NCI-H2081 (cell line): ENCODE results near the gene KIF1B.
A peak's percentile ranks its signal among the peaks of the same experiment; 100 is the strongest.
"Not testable (repeated sequence)": the region's sequence is repeated elsewhere in the genome, so short reads cannot be mapped to it uniquely, and the experiment has no call there.

Source experiments
- DNase-seq, 2 experiments: peaks; one replicate each; lab custom pipeline; 2025; lab: John Stamatoyannopoulos, UW

The KIF1B gene

DNA sequence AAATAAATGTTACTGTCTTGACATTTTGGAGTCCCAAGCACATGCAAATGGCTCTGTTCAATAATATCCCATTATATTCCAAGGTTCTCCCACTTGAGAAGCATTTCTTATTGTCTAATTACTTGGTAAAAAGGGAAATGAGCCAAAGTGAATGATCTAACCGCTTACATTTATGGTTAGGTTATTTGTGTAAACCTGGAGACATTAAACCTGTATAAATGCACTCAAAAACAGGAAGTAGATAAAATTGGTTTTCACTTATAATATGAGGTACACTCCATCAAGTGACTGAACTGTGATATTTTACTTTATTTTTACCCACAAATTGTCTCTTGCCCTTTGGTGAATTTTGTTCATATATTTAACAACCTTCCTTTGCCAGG lies 26.8 kb downstream of the KIF1B start:
- DNase-seq = no peak

DNA sequence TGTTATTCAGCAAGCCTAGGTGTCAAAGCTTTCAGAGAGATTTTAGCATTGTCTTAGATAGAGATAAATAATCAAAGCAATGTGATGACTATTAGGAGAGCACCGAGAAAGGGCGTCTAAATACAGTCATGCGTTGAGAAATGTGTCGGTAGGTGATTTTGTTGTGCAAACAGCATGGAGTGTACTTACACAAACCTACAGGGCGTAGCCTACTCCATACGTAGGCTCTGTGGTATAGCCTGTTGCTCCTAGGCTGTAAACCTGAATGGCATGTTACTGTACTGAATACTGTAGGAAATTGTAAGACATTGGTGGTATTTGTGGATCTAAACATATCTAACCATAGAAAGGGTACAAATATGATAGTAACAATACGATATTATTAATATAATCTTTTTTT lies 31.8 kb downstream of the KIF1B start:
- no peak for DNase-seq

DNA sequence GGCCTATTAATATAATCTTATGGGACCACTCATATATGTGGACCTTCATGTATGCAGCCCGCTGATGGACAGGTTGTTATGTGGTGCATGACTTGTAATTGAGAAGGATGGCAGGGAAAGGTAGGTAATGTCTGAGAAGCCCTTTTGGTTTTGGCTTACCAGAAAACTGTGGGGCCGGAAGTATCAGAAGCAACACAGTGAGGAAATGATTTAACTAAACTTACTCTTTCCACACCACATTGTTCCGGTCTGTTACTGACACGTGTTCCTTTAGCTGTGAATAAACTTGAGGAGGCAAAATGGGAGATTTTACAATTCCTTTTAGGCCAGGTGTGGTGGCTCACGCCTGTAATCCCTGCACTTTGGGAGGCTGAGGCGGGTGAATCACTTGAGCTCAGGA lies 32.4 kb downstream of the KIF1B start:
- DNase-seq = no peak

DNA sequence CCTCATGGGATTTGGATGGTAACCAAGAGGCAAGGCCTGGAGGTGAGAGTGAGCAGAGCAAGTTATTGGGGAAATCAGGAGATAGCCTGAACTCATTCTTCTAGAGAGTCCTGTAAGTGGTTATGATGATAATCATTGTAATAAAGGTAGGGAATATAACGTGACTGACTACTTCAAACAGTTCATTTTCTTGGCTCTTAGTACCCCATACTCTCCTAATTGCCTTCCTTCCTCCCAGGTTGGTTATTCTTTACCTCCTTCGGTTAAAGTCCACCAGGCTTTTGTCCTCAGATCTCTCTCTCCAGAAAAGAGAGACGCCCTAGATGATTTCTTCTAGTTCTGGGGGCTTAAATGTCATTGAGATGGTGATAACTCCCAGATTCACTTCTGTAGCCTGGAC lies 35.3 kb downstream of the KIF1B start:
- DNase-seq = no peak

DNA sequence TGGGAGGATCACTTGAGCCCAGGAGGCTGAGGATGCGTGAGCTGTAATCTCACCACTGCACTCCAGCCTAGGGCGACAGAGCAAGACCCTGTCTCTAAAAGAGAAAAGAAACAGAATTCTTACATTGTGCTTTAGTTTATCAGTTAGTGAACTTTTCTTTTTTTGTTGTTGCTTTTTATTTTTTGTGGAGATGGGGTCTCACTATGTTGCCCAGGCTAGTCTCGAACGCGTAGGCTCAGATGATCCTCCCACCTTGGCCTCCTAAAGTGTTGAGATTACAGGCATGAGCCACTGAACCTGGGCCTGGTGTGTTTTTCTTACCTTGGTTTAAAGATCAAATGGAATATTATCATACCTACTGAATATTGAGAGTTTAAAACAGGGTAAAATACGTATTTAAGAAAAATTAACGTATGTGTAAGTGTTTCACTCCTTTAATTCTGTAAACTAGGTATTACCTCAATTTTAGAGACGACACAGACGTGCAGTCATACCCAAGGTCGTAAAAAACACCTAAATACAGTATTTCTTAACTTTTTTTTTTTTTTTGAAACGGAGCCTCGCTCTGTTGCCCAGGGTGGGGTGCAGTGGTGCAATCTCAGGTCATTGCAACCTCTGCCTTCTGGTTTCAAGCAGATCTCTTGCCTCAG lies 39.6 kb downstream of the KIF1B start:
- no peak for DNase-seq

DNA sequence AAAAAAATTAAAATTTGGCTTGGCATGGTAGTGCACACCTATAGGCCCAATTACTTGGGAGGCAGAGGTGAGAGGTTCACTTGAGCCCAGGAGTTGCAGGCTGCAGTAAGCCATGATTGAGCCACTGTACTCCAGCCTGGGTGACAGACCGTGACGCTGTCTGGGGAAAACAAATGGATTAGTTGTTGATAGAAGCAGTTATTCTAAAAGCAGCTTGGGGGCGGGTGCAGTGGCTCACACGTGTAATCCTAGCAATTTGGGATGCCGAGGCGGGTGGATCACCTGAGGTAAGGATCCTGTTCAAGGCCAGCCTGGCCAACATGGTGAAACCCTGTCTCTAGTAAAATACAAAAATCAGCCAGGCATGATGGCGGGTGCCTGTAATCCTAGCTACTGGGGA lies 40.3 kb downstream of the KIF1B start:
- DNase-seq = no peak

DNA sequence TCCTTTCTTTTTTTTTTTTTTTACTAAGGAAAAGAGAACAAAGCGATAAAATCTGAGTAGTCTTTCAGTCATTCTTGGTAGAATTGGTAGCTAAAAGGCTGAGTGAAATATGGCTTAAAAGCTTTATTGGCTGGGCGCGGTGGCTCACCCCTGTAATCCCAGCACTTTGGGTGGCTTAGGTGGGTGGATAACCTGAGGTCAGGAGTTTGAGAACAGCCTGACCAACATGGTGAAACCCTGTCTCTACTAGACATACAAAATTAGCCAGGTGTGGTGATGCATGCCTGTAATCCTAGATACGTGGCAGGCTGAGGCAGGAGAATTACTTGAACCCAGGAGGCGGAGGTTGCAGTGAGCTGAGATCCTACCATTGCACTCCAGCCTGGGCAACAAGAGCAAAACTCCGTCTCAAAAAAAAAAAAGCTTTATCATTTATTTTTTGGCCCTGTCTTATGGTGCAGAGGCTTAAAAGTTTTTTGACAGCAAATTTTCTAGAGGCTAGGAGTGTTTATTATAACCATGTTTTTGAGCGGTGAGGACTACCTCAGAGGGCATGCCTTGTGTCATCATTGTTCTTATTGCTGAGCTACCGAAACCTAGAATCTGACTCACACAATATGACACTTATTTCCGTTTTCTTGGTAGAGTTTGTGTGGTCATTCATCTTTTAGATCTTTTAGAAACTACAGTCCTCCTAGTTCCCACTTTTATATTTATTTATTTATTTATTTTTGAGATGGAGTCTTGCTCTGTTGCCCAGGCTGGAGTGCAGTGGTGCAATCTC lies 41.1 kb downstream of the KIF1B start:
- DNase-seq = not testable (repeated sequence)

DNA sequence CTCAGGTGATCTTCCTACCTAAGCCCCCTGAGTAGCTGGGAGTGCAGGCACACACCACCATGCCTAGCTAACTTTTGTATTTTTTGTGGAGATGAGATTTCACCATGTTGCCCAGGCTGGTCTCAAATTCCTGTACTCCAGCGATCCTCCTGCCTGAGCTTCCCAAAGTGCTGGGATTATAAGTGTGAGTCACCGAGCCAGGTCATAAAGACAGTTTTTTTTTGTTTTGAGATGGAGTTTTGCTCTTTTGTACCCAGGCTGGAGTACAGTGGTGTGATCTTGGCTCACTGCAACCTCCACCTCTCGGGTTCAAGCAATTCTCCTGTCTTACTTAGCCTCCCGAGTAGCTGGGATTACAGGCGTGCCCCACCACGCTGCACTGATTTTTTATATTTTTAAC lies 42.1 kb downstream of the KIF1B start:
- DNase-seq = no peak

DNA sequence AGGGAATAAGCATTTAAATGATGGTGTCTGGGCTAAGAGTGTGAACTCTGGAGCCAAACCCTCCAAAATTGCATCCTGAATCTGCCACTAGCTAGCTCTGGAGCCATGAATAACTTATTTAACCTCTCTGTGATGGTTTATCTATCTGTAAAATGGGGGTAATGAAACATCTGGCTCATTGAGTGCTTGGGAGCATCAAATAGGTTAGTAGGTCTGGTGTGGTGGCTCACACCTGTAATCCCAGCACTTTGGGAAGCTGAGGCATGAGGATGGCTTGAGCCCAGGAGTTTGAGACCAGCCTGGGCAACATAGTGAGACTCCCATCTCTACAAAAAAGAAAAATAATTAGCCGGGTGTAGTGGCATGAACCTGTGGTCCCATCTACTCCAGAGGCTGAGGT lies 42.8 kb downstream of the KIF1B start:
- DNase-seq = no peak

DNA sequence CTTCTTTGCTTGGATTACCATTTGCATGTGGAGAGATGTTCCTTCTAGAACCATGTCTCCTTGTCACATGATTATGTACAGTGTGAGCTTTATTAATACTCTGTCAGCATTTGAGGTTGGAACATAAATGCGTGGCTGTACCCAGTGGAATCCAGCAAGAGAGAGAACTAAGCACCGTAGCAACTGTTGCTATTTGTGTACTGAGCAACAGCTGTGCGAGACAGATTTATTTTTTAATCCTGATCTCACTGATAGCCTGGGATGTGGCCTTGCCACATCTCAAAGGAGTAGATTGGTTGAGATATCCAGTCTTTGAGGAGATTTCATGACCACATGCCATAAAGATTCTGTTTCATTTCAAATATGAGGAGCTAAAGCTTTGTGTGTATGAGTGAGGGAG lies 43.4 kb downstream of the KIF1B start:
- DNase-seq = peak in 1 of 2 experiments; percentile 27

DNA sequence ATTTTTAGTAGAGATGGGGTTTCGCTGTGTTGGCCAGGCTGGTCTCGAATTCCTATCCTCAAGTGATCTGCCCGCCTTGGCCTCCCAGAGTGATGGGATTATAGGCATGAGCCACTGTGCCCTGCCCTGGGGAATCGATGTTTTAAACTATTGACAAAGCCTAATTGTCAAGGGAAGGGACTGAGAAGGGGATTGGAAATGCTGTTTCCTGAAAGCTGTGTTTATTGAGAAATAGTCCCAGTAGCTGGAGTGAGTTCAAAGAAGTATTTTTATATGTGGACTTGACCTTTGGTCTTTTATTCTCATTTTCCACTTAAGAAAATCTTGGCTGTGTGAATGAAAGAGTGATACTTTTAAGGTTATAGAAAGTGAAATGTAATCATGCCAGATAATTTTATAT lies 47.5 kb downstream of the KIF1B start:
- DNase-seq = no peak

DNA sequence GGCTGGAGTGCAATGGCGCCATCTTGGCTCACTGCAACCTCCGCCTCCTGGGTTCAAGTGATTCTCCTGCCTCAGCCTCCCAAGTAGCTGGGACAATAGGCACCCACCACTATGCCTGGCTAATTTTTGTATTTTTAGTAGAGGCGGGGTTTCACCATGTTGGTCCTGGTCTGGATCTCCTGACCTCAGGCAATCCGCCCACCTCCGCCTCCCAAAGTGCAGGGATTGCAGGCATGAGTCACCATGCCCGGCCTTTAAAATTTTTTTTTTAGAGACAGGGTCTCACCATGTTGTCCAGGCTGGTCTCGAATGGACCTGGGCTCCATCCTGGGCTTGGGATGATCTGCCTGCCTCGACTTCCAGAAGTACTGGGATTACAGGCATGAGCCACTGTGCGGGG lies 49.2 kb downstream of the KIF1B start:
- DNase-seq = not testable (repeated sequence)

DNA sequence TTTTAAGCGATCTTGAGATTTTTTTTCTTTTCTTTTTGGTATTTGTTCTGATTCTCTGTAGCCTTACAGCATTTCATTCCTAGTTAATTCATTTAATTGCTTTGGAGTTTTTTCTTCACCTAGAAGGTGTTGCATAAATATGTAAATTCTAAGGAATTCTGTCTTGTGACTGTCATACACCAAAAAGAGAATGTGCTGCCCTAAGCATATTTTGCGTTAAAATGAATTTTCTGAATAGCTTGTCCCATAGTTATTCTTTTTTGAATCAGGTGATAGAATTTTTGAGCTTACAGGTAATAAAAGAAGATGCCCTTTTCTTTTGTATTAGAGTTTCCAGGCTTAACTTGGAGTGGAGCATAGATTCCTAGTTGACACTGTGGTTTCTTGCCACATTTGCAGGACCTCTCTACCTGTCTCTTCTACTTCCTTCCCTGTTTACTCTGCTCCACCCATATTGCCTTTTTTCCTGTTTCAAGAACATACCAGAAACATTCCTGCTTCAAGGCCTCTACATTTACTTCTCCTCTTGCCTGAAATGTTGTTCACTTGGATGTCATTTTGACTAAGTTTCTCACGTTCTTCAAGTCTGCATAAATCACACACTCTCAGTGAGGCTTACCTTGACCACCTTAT lies 53.2 kb downstream of the KIF1B start:
- DNase-seq = no peak

DNA sequence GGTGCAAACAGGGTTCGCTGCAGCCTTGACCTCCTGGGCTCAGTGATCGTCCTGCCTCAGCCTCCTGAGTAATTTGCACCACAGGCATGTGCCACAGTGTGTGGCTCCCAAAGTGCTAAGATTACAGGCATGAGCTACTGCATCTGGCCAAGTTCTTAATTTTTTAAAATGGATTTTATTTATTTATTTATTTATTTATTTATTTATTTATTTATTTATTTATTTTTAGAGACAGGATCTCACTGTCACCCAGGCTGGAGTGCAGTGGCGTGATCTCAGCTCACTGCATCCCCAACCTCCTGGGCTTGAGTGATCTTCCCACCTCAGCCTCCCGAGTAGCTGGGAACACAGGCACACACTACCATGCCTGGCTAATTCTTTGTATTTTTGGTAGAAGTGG lies 54.7 kb downstream of the KIF1B start:
- no peak for DNase-seq

DNA sequence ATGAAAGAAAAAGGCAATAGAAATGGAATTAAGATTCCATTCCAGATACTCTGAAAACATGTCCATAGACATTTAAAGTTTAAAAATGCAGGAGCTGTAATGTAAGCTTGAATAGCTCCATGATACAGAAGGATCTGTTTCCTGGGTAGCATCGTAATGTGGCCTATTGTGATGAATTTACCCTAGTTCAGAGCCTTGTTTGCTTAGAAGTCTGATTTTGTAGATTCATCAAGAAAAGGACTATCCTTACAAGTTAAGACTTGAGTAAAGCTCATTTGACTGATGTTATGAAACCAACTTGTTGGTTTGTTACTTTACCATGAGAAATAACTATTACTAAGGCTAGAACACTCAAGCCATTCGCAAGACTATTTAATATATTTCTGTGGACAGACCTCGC lies 55.5 kb downstream of the KIF1B start:
- DNase-seq = no peak

DNA sequence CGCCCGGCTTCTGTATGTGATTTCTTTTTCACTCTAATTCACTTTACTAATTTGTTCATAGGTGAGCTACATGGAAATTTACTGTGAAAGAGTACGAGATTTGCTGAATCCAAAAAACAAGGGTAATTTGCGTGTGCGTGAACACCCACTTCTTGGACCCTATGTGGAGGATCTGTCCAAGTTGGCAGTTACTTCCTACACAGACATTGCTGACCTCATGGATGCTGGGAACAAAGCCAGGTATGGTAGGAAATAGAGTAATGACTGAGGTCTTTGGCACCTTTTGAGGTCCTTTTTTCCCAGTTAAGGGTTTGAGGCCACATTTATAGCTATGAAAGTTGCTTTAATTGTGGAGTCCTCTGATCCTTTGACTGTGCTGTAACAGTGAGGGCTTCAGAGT lies 56.9 kb downstream of the KIF1B start:
- DNase-seq = peak in 1 of 2 experiments; percentile 13

DNA sequence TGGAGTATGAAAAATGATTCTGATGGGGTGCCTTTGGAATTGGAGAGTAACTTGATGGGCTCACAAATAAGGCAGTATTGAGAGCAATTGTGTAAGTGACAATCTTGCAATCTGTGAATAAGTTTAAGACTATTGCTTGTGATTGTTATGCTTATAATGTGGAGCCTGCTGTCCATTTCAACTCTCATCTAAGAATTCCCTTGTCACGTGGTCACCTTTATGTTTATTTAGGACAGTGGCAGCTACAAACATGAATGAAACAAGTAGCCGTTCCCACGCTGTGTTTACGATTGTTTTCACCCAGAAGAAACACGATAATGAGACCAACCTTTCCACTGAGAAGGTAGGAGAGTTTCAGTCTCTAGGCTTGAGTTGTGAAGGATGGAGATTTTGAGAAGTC lies 57.6 kb downstream of the KIF1B start:
- DNase-seq = no peak

DNA sequence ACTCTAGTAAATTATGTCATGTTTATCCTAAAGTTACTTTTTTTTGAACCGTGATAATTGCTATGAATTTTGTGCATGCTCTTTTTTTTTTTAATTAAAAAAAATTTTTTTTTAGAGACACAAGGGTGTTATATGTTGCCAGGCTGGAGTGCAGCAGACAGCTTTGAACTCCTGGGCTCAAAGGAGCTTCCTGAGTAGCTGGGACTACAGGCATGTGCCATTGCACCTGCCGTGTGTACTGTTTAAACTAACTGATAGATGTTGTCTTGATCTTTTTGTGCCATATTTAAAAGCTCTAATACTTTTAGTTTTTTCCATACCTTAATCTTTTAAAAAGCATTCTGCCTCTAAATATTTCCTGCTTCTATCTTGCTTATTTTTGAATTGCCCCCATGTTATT lies 60.7 kb downstream of the KIF1B start:
- no peak for DNase-seq

DNA sequence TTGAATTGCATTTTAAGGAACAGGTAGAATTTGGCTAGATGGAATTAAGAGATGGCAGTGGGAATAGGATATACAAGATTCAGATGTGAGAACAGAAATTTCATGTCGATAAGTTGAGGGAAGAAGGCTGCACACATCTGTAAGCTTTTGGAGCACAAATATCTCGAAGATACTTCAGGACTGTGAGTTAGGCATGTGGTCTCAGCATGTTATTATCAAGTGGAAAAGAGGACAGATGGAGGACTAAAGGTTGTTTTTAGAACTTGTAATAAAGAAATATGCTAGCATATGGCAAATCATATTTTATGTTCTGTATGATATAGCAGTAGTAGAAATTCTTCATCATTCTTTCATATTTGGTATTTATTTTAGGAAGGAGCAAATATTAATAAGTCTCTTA lies 61.5 kb downstream of the KIF1B start:
- no peak for DNase-seq

DNA sequence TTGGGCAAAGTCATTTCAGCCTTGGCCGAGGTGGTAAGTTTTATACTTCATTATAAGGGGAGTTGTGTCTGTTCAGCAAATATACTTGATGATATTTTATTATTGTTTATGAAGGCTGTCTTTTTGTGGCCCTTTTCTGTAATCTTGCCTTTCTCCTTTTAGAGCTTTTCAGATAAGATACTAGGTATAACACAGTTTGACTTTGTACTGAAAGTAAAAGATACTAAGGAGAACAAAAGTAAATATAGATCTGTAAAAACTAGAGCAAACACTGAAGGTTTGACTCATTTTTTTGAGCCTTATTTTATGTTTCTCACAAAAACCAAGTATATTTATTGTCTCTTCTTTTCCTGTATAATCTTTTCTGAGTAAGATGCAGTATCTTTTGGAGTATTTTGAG lies 61.9 kb downstream of the KIF1B start:
- DNase-seq = no peak

DNA sequence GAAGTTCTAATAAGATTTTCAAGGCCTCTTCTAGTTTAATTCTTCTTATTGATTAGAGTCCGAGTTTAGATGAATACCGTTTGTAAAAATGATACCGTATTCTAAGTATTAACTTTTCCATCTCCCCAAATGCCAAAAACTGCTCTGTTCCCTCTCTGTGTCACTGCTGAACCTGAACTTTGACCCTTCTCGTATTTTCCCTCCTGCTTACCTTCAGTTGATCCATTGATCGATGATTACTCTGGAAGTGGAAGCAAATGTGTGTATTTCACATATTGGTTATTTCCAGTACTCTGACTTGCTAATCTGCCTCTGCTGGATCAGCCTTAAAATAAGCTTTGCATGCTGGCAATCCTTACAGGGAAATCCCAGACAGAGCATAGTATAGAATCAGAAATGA lies 68.5 kb downstream of the KIF1B start:
- DNase-seq = no peak

DNA sequence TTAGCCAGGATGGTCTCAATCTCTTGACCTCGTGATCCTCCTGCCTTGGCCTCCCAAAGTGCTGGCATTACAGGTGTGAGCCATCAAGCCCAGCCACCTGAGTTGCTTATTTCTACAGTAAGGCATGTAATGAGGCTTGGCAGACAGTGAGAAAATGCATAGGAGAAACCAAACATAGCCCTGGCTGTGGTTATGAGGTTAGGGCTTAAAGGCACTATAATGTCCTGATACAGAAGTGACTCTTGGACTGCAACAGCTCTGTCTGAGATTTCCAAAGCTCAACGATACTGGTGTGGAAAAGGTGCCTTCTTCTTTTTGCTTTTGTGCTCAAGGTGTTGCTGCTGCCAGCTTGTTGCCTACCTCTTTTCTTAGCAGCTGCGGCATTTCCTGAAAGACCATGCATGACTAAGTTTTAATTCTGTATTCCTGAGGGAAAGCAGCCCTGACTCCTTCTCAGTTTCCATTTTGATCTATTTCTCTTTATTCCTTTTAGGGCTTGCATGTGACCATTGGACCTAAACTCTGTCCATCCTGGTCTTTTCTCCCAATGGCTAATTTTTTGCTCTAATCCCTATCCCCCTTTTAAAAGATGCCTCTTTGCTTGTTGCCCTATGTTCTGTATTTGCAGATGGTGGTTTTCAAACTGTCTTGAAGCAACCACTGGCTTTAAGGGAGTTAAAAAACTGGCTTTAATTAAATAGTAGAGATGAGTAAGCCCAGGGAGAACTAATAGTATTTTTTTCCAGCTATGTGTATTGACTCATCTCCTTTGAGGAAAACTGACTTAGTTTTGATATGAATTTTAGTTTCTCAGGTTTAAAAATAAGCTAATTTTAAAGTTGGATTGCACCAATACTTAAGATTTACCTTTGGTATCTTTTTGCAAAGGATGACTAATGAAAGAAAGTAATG lies 70.3 kb downstream of the KIF1B start:
- no peak for DNase-seq
